ENCODE data around the gene SULT2B1. TPM values are rescaled to one million over a fixed set of nuclear protein-coding genes. Genes with fewer than 3 reads are reported as not detected.
"Not testable (repeated sequence)": the region's sequence is repeated elsewhere in the genome, so short reads cannot be mapped to it uniquely, and the experiment has no call there.

SULT2B1 gene
- total RNA-seq, 1 donor from 2014 or later: 0.48 TPM

GRCh38 chr19:48556825-48557224, 4.9 kb downstream of the SULT2B1 start:
- no peak for DNase-seq (ENCODE audit: low spot score)

- DNase-seq (ENCODE audit: low spot score): no peak
Observed at GRCh38 chr19:48558018-48558684, 6.2 kb downstream of the SULT2B1 start.

- no peak for DNase-seq (ENCODE audit: low spot score)
Observed at GRCh38 chr19:48560095-48560530, 8.1 kb downstream of the SULT2B1 start.

- DNase-seq (ENCODE audit: low spot score): no peak
Observed at GRCh38 chr19:48561412-48561811, 9.4 kb downstream of the SULT2B1 start.

- no peak for DNase-seq (ENCODE audit: low spot score)
Observed at GRCh38 chr19:48565090-48565489, 13.1 kb downstream of the SULT2B1 start.

- peak; percentile 92 for DNase-seq (ENCODE audit: low spot score)
Observed at GRCh38 chr19:48568345-48568886, 16.4 kb downstream of the SULT2B1 start.

GRCh38 chr19:48569814-48570213, 17.8 kb downstream of the SULT2B1 start:
- DNase-seq (ENCODE audit: low spot score): no peak

- no peak for DNase-seq (ENCODE audit: low spot score)
Observed at GRCh38 chr19:48571378-48572162, 19.6 kb downstream of the SULT2B1 start.

GRCh38 chr19:48573163-48573505, 21.2 kb downstream of the SULT2B1 start:
- no peak for DNase-seq (ENCODE audit: low spot score)

GRCh38 chr19:48575931-48576622, 24.1 kb downstream of the SULT2B1 start:
- DNase-seq (ENCODE audit: low spot score): no peak

- not testable (repeated sequence) for DNase-seq (ENCODE audit: low spot score)
Observed at GRCh38 chr19:48577908-48578307, 25.9 kb downstream of the SULT2B1 start.

- no peak for DNase-seq (ENCODE audit: low spot score)
Observed at GRCh38 chr19:48578891-48579290, 26.9 kb downstream of the SULT2B1 start.

- no peak for DNase-seq (ENCODE audit: low spot score)
Observed at GRCh38 chr19:48582168-48582567, 30.2 kb downstream of the SULT2B1 start.

- no peak for DNase-seq (ENCODE audit: low spot score)
Observed at GRCh38 chr19:48587387-48587786, 35.4 kb downstream of the SULT2B1 start.

GRCh38 chr19:48588670-48589401, 36.9 kb downstream of the SULT2B1 start:
- DNase-seq (ENCODE audit: low spot score): peak; percentile 96

GRCh38 chr19:48591021-48591420, 39.0 kb downstream of the SULT2B1 start:
- no peak for DNase-seq (ENCODE audit: low spot score)

GRCh38 chr19:48595171-48595570, 43.2 kb downstream of the SULT2B1 start:
- DNase-seq (ENCODE audit: low spot score): no peak

- no peak for DNase-seq (ENCODE audit: low spot score)
Observed at GRCh38 chr19:48595833-48596232, 43.9 kb downstream of the SULT2B1 start.

- DNase-seq (ENCODE audit: low spot score): no peak
Observed at GRCh38 chr19:48596237-48596636, 44.3 kb downstream of the SULT2B1 start.

GRCh38 chr19:48596679-48597465, 44.9 kb downstream of the SULT2B1 start:
- DNase-seq (ENCODE audit: low spot score): no peak
